Measurements from ENCODE around the gene OR56A1.

DNA sequence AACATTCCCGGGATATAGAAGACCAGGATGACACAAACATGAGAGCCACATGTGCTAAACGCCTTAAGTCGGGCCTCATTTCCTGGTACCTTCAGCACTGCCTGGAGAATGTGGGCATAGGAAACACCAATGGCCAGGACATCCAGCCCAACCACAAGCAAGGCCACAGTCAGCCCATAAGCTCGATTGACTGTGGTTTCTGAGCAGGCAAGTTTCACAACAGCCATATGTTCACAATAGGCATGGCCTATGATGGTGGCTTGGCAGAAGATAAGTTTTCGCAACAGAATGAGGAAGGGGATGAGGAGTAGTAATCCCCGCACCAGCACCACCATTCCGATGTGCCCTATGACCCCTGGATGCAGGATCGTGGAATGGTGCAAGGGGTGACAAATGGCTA is 26.9 kb upstream of the OR56A1 start:
- TF ChIP-seq, protein P1, sequence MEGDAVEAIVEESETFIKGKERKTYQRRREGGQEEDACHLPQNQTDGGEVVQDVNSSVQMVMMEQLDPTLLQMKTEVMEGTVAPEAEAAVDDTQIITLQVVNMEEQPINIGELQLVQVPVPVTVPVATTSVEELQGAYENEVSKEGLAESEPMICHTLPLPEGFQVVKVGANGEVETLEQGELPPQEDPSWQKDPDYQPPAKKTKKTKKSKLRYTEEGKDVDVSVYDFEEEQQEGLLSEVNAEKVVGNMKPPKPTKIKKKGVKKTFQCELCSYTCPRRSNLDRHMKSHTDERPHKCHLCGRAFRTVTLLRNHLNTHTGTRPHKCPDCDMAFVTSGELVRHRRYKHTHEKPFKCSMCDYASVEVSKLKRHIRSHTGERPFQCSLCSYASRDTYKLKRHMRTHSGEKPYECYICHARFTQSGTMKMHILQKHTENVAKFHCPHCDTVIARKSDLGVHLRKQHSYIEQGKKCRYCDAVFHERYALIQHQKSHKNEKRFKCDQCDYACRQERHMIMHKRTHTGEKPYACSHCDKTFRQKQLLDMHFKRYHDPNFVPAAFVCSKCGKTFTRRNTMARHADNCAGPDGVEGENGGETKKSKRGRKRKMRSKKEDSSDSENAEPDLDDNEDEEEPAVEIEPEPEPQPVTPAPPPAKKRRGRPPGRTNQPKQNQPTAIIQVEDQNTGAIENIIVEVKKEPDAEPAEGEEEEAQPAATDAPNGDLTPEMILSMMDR (IDR thresholded peaks at IDR 0.05): no peak
- TF ChIP-seq POLR2AphosphoS2 (conservative IDR thresholded peaks at IDR 0.05; ENCODE audit: low read length) (no peak), SMC3 (IDR thresholded peaks at IDR 0.05) (no peak)

All from A549 (cell line).